Esophagus squamous epithelium (tissue), 5 donors: Measurements from ENCODE around the gene SIRT5. TPM values are rescaled to one million over a fixed set of nuclear protein-coding genes. Genes with fewer than 3 reads are reported as not detected.

Experiments used
- DNase-seq: peaks from one replicate; lab custom pipeline; 2025; lab: John Stamatoyannopoulos, UW
- H3K27ac ChIP-seq, 4 donors: fragments of 200-600 bp; sonication (generic); one replicate each; pipeline ENCODE4 v1.5.1; 2016 to 2019; ENCODE audit warnings: mild to moderate bottlenecking in 1 of 4
- H3K27me3 ChIP-seq, 4 donors: fragments of 200-600 bp; sonication (generic); 1 replicate in 3 of 4; 2 replicates in 1 of 4; pipeline versions ENCODE4 v1.5.1 to v1.6.0; 2017 to 2021; ENCODE audit warnings: antibody characterized with exemption in 1 of 4
- H3K36me3 ChIP-seq, 3 donors: fragments of 200-600 bp; sonication (generic); one replicate each; pipeline ENCODE4 v1.5.1; 2016 to 2019
- H3K4me1 ChIP-seq, 3 donors: fragments of 200-600 bp; sonication (generic); one replicate each; pipeline ENCODE4 v1.5.1; 2017 to 2019
- H3K4me3 ChIP-seq, 4 donors: fragments of 200-600 bp; sonication (generic); 1 replicate in 3 of 4; 2 replicates in 1 of 4; pipeline ENCODE4 v1.5.1; 2016 to 2019; ENCODE audit warnings: mild to moderate bottlenecking in 2 of 4, moderate library complexity in 1 of 4
- H3K9me3 ChIP-seq, 3 donors: fragments of 200-600 bp; sonication (generic); one replicate each; pipeline ENCODE4 v1.5.1; 2016 to 2019
- POLR2A ChIP-seq, 4 donors: fragments of 450-650 bp; IDR thresholded peaks; one replicate each; pipeline ENCODE4 v1.6.1; 2017; ENCODE audit warnings: antibody characterized with exemption in 4 of 4, mild to moderate bottlenecking in 4 of 4, moderate library complexity in 3 of 4
- WGBS, 2 donors: methylation state at CpG; one replicate each; pipeline ENCODE4 v1.1.5; 2018; 5-methylcytosine and 5-hydroxymethylcytosine counted together
- intact Hi-C: fragments of 100-400 bp; cut with DNase I; formaldehyde crosslinking; loops from one replicate; pipeline ENCODE4 v1.15.0; 2022
- total RNA-seq, 4 donors: library from RNA; depleted of rRNA; stranded (reverse); fragments of >200 nt; gene quantifications; one replicate each; pipeline ENCODE4 v1.1.0, GENCODE V29; 2016
- TF ChIP-seq, protein P1 (sequence below), 6 experiments: fragments of 450-650 bp in 4 of 6; fragments of 200-600 bp in 2 of 6; sonication (generic) in 2 of 6; IDR thresholded peaks; one replicate each; pipeline ENCODE4 v1.5.1; 2016 to 2019; ENCODE audit warnings: antibody characterized with exemption in 6 of 6, mild to moderate bottlenecking in 4 of 6, moderate library complexity in 4 of 6
- donor health status: DM: yes; HTN: yes; CAD: no.

The SIRT5 gene
- total RNA-seq, 4 donors from 2014 or later: 4.1 to 10.7 (median 5.6) TPM

DNA sequence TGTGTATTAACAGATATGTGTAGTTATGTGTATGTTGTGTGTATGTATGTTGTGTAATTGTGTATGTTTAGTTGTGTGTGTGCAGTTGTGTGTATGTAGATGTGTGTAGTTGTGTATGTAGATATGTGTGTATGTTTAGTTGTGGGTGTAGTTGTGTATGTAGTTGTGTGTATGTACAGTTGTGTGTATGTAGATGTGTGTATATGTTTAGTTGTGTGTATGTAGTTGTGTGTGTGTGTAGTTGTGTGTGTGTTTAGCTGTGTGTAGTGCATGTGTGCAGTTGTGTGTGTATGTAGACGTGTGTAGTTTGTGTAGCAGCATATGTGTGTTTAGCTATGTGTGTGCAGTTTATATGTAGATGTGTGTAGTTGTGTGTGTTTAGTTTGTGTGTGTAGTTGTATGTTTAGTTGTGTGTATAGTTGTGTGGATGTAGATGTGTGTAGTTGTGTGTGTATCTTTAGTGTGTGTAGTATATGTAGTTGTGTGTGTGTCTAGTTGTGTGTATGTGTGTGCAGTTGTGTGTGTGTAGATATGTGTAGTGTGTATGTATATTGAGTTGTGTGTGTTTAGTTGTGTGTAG lies 16.3 kb downstream of the SIRT5 start:
- Histone ChIP-seq H3K9me3 (no peaks in the 10 kb centered on the region), H3K4me1 (no peaks in the 10 kb centered on the region), H3K27ac (no peak overlapping the region), H3K27me3 (no peaks in the 10 kb centered on the region), H3K36me3 (peaks cover 3 to 86% (median 9%) of the 10 kb centered on the region in 3 donors), H3K4me3 (no peak overlapping the region)
- intact Hi-C loops: no loop called here
- no peak for TF ChIP-seq POLR2A (IDR thresholded peaks at IDR 0.05)
- TF ChIP-seq, protein P1, sequence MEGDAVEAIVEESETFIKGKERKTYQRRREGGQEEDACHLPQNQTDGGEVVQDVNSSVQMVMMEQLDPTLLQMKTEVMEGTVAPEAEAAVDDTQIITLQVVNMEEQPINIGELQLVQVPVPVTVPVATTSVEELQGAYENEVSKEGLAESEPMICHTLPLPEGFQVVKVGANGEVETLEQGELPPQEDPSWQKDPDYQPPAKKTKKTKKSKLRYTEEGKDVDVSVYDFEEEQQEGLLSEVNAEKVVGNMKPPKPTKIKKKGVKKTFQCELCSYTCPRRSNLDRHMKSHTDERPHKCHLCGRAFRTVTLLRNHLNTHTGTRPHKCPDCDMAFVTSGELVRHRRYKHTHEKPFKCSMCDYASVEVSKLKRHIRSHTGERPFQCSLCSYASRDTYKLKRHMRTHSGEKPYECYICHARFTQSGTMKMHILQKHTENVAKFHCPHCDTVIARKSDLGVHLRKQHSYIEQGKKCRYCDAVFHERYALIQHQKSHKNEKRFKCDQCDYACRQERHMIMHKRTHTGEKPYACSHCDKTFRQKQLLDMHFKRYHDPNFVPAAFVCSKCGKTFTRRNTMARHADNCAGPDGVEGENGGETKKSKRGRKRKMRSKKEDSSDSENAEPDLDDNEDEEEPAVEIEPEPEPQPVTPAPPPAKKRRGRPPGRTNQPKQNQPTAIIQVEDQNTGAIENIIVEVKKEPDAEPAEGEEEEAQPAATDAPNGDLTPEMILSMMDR (IDR thresholded peaks at IDR 0.05): no peak
- no peak for DNase-seq
- WGBS, 2 donors: 88 to 92% methylated on average over 1 of the region's 1 CpG

DNA sequence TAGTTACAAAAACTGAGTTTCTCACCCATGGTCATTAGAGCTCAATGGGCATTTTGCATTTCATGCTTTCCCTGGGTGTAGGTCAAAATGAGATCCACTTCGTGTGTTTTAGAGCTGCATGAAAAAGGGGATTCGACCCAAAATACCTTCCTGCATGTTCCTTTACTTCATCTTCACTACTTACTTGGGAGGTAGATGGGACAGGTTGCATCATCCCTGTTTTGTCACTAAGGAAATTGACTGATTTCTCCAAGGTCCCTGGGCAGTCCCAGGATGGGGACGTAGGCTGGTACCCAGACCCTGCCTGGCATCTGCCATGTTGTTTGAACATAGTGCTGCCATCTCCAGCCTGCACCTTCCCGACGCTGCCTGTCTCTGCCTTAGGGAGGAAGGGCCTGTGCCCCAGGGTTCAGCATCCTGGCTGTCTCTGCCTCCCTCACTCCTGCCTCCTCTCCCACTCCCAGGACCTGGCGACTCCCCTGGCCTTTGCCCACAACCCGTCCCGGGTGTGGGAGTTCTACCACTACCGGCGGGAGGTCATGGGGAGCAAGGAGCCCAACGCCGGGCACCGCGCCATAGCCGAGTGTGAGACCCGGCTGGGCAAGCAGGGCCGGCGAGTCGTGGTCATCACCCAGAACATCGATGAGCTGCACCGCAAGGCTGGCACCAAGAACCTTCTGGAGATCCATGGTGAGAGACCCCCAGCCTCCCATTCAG lies 17.0 kb downstream of the SIRT5 start:
- no peak overlapping the region for H3K27ac ChIP-seq
- intact Hi-C loops: no loop called here
- no peaks in the 10 kb centered on the region for H3K9me3 ChIP-seq
- no peak for DNase-seq
- TF ChIP-seq, protein P1 (IDR thresholded peaks at IDR 0.05): no peak
- TF ChIP-seq POLR2A (IDR thresholded peaks at IDR 0.05): no peak
- no peaks in the 10 kb centered on the region for H3K4me1 ChIP-seq
- no peak overlapping the region for H3K4me3 ChIP-seq
- 96 to 98% methylated on average over 3 to 10 of the region's 21 CpGs for WGBS, 2 donors
- H3K36me3 ChIP-seq: peaks cover 3 to 93% (median 12%) of the 10 kb centered on the region in 3 donors
- H3K27me3 ChIP-seq: no peaks in the 10 kb centered on the region

DNA sequence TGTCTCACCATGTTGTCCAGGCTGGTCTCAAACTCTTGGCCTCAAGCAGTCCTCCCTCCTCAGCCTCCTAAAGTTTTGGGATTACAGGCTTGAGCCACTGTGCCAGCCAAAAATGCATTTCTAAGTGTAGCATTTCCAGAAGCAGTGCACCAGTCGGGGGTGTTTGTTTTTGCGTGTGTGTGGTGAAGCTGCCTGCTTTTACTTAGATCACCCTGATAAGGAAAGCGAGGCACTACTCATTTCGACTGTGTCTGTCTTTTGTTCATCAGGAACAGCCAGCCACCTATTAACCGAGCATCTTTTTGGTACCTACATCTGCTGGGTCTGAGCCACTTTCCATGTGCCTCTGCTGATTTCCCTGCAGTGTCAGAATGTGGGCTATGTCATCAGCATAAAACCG lies 18.7 kb downstream of the SIRT5 start:
- Histone ChIP-seq H3K4me1 (no peaks in the 10 kb centered on the region), H3K36me3 (peaks cover 3 to 93% (median 5%) of the 10 kb centered on the region in 3 donors)
- intact Hi-C loops: no loop called here

GRCh38 chr6:13593720-13594119 lies 19.3 kb downstream of the SIRT5 start:
- peaks cover 3 to 93% (median 5%) of the 10 kb centered on the region in 3 donors for H3K36me3 ChIP-seq
- no peak overlapping the region for H3K4me3 ChIP-seq
- H3K27ac ChIP-seq: no peak overlapping the region
- no peaks in the 10 kb centered on the region for H3K27me3 ChIP-seq
- DNase-seq: no peak
- WGBS, 2 donors: 68 to 69% methylated on average over 6 of the region's 6 CpGs
- no peaks in the 10 kb centered on the region for H3K9me3 ChIP-seq
- H3K4me1 ChIP-seq: no peaks in the 10 kb centered on the region
- TF ChIP-seq POLR2A (IDR thresholded peaks at IDR 0.05): no peak
- TF ChIP-seq, protein P1 (IDR thresholded peaks at IDR 0.05): no peak
- intact Hi-C loops: no loop called here

More for the DNA sequence above, 18.7 kb downstream of the SIRT5 start:
- no peaks in the 10 kb centered on the region for H3K9me3 ChIP-seq
- 71 to 89% methylated on average over 6 of the region's 6 CpGs for WGBS, 2 donors
- no peak overlapping the region for H3K4me3 ChIP-seq
- no peak for TF ChIP-seq POLR2A (IDR thresholded peaks at IDR 0.05)
- TF ChIP-seq, protein P1 (IDR thresholded peaks at IDR 0.05): no peak
- H3K27ac ChIP-seq: no peak overlapping the region
- DNase-seq: no peak
- no peaks in the 10 kb centered on the region for H3K27me3 ChIP-seq

DNA sequence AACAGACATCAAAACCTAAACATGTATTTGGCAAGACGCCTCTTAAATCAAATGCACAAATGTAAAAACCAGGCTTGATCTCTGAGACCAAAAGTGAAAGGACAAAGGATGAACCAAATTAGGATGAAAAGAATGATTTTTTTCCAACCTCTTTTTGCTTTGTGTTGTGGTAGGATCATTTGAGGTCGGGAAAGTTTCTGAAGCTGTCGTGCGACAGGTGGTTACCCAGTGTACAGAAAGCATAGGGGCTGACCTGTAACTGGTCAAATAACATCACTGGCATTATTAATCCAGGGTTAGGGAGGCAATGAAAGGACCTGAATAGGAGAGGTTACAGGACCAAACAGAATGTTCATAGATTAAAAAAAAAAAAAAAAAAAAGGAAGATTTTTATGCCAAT lies 22.7 kb downstream of the SIRT5 start:
- Histone ChIP-seq H3K27ac (no peak overlapping the region), H3K9me3 (no peaks in the 10 kb centered on the region), H3K4me3 (no peak overlapping the region), H3K27me3 (no peaks in the 10 kb centered on the region), H3K36me3 (peaks cover 5 to 98% (median 11%) of the 10 kb centered on the region in 3 donors), H3K4me1 (no peaks in the 10 kb centered on the region)
- TF ChIP-seq, protein P1 (IDR thresholded peaks at IDR 0.05): no peak
- TF ChIP-seq POLR2A (IDR thresholded peaks at IDR 0.05): no peak
- DNase-seq: no peak
- intact Hi-C loops: no loop called here
- 78 to 94% methylated on average over 4 of the region's 4 CpGs for WGBS, 2 donors
